ENCODE results near the gene FNDC11. TPM values are rescaled to one million over a fixed set of nuclear protein-coding genes. Genes with fewer than 3 reads are reported as not detected.

The FNDC11 gene
- total RNA-seq, 6 experiments from 2014 or later: not detected

DNA sequence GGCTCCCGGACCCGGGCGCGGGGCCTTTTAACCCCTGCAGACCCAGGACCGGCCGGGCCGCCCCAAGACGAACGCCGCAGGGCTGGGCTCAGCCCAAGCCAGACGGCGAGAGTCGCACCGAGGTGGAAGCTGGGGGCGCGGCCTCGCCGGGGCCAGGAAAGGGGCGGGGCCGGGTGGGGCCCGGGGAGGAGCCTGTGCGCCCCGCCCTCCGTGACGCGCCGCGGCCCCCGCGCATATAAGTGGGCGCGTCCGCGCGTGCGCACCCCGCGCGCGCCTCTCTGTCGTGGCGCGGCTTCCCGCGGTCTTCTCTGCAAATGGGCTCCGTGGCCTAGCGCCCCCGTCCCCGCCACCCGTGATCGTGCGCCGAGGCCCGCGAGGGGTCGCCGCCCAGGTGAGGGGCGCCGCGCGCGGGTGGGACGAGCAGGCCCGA, 33.4 kb upstream of the FNDC11 start, which contains the start of gene PPDPF:
Gene PPDPF (plus strand): TSS at position 262 of the 430 bp plus-strand sequence. CDS start 544 bp downstream, outside the sequence.
- DNase-seq: peak; percentile 86 to 90 (median 87)
- peak; percentile 87 to 95 (median 89) for ATAC-seq
- H3K27ac ChIP-seq: peak within 1 kb of the TSS; percentile 94 to 98 (median 98)

DNA sequence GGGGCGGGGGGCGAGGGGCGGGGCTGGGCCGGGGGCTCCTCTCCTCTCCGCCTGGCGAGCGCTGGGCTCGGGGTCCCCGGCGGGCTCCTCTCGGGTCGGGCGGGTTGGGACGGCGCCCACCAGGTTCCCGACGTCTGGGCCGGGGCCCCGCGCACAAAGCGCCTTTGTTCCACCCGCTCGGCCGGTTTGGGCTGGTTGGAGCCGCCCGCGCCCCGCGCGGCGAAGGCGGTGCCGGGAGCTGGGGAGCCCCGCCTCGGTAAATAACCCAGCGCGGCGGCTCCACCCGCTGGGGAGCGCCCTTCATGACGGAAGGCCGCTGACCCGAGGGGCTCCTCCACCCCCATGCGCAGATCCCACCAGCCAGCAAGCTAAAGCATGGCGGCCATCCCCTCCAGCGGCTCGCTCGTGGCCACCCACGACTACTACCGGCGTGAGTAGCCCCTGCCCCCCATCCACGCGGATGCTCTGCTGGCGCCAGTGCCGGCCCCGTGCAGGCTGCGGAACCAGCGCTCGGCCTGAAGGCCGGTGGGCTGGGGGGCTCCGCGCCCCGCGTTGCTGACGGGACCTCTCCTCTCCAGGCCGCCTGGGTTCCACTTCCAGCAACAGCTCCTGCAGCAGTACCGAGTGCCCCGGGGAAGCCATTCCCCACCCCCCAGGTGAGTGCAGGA, 32.9 kb upstream of the FNDC11 start:
- H3K27me3 ChIP-seq: no peaks in the 10 kb centered on the region
- H3K36me3 ChIP-seq: no peaks in the 10 kb centered on the region
- H3K27ac ChIP-seq: peak overlapping the region; percentile 94 to 98 (median 98)
- TF ChIP-seq POLR2A (IDR thresholded peaks at IDR 0.05): no peak
- TF ChIP-seq, protein P1, sequence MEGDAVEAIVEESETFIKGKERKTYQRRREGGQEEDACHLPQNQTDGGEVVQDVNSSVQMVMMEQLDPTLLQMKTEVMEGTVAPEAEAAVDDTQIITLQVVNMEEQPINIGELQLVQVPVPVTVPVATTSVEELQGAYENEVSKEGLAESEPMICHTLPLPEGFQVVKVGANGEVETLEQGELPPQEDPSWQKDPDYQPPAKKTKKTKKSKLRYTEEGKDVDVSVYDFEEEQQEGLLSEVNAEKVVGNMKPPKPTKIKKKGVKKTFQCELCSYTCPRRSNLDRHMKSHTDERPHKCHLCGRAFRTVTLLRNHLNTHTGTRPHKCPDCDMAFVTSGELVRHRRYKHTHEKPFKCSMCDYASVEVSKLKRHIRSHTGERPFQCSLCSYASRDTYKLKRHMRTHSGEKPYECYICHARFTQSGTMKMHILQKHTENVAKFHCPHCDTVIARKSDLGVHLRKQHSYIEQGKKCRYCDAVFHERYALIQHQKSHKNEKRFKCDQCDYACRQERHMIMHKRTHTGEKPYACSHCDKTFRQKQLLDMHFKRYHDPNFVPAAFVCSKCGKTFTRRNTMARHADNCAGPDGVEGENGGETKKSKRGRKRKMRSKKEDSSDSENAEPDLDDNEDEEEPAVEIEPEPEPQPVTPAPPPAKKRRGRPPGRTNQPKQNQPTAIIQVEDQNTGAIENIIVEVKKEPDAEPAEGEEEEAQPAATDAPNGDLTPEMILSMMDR (IDR thresholded peaks at IDR 0.05): peak in 1 of 4 donors; percentile 13
- 6% methylated on average over 6 of the region's 68 CpGs for WGBS (ENCODE audit: insufficient coverage, low coverage, low lambda C conversion rate, missing lambda C conversion rate)
- intact Hi-C loops (cut with DNase I): no loop called here
- no peaks in the 10 kb centered on the region for H3K9me3 ChIP-seq
- DNase-seq: peak; percentile 77 to 83 (median 77)
- ATAC-seq: peak; percentile 65 to 76 (median 67)
- peak overlapping the region; percentile 67 to 78 (median 75) for H3K4me3 ChIP-seq
- peaks cover 0 to 10% (median 2%) of the 10 kb centered on the region in 4 donors for H3K4me1 ChIP-seq

More for the DNA sequence above, 33.4 kb upstream of the FNDC11 start, which contains the start of gene PPDPF:
- Histone ChIP-seq H3K4me1 (peaks cover 0 to 10% (median 2%) of the 10 kb centered on the region in 4 donors), H3K27me3 (no peaks in the 10 kb centered on the region), H3K4me3 (peak within 1 kb of the TSS; percentile 67 to 78 (median 75)), H3K9me3 (no peaks in the 10 kb centered on the region), H3K36me3 (no peaks in the 10 kb centered on the region)
- TF ChIP-seq, protein P1 (IDR thresholded peaks at IDR 0.05): no peak
- TF ChIP-seq POLR2A (IDR thresholded peaks at IDR 0.05): peak; percentile 91
- intact Hi-C loops (cut with DNase I): no loop called here
- 0% methylated on average over 9 of the region's 64 CpGs for WGBS (ENCODE audit: insufficient coverage, low coverage, low lambda C conversion rate, missing lambda C conversion rate)

DNA sequence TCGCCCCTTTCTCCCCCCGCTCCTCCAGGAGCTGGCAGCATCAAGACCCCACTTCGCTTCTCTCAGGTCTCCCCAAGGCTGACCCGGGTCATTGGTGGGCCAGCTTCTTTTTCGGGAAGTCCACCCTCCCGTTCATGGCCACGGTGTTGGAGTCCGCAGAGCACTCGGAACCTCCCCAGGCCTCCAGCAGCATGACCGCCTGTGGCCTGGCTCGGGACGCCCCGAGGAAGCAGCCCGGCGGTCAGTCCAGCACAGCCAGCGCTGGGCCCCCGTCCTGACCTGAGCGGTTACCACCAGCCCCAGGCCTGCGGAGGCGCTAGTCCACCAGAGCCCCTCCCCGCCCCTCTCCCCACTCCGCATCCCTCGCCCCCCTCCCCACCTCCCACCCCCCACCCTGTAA, 32.4 kb upstream of the FNDC11 start:
- peak; percentile 36 to 56 (median 44) for DNase-seq
- intact Hi-C loops (cut with DNase I): no loop called here
- H3K27me3 ChIP-seq: no peaks in the 10 kb centered on the region
- H3K4me1 ChIP-seq: peaks cover 0 to 10% (median 2%) of the 10 kb centered on the region in 4 donors
- H3K36me3 ChIP-seq: no peaks in the 10 kb centered on the region
- peak overlapping the region in 2 of 3 donors; percentile 94 to 98 for H3K27ac ChIP-seq
- WGBS (ENCODE audit: insufficient coverage, low coverage, low lambda C conversion rate, missing lambda C conversion rate): 60% methylated on average over 5 of the region's 23 CpGs
- peak overlapping the region; percentile 67 to 78 (median 75) for H3K4me3 ChIP-seq
- ATAC-seq: no peak
- TF ChIP-seq, protein P1 (IDR thresholded peaks at IDR 0.05): no peak
- no peak for TF ChIP-seq POLR2A (IDR thresholded peaks at IDR 0.05)
- H3K9me3 ChIP-seq: no peaks in the 10 kb centered on the region

DNA sequence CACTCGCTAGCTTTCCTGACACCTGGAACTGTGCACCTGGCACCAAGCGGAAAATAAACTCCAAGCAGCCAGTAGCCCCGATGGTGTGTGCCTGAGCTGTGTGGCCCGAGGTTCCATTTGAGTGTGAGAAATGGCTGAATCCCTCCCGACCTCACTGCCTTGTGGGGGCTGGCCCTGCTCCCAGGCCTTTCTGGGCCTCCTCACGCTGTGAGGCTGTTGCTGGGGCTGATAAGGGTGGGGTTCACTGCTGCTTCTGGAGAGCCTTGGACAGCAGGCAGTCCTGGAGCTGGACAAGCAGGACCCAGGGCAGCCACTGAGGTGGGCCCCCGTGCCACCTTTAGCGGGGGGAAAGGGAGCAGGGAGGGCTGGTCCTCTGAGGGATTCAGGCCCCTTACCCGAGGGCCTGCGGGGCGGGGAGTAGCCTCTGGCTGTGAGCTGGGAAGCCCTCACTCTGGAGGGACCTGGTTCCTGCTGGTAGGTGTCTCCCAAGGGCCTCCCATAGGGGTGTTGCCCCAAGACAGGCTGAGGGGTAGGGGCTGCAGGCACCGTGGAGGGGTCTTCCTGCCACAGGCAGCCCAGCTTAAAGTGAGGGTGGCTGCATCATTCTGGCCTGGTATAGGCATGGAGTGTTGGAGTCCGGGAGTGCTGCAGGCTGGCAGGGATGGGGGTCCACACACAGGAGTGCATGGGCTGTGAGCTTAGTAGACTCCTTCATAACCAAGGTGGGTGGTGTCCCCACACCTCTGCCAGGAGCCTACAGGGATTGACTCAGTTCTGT, 31.7 kb upstream of the FNDC11 start:
- Histone ChIP-seq H3K9me3 (no peaks in the 10 kb centered on the region), H3K4me3 (no peak overlapping the region), H3K27ac (no peak overlapping the region), H3K4me1 (peaks cover 0 to 10% (median 2%) of the 10 kb centered on the region in 4 donors), H3K36me3 (no peaks in the 10 kb centered on the region), H3K27me3 (no peaks in the 10 kb centered on the region)
- DNase-seq: peak; percentile 21 to 48 (median 42)
- TF ChIP-seq POLR2A (IDR thresholded peaks at IDR 0.05): no peak
- TF ChIP-seq, protein P1 (IDR thresholded peaks at IDR 0.05): no peak
- intact Hi-C loops (cut with DNase I): no loop called here
- ATAC-seq: no peak
- 52% methylated on average over 3 of the region's 13 CpGs for WGBS (ENCODE audit: insufficient coverage, low coverage, low lambda C conversion rate, missing lambda C conversion rate)
